SK-N-SH (cell line): Measurements from ENCODE around the gene SSTR3.

ENCODE experiments used
- CTCF ChIP-seq: fragments of 200-600 bp; sonication (generic); IDR thresholded peaks from 2 replicates; pipeline ENCODE4 v1.6.1; 2017; ENCODE audit warnings: antibody characterized with exemption, mild to moderate bottlenecking, moderate library complexity
- MAX ChIP-seq: IDR thresholded peaks from 2 replicates; pipeline ENCODE4 v1.4.0; 2012; ENCODE audit warnings: low read depth
- POLR2AphosphoS5 ChIP-seq: IDR thresholded peaks from 2 replicates; pipeline ENCODE4 v1.6.1; 2012; ENCODE audit warnings: low read depth, low read length
- RXRA ChIP-seq: IDR thresholded peaks from 2 replicates; pipeline ENCODE4 v1.4.0; 2012; ENCODE audit warnings: low read depth, mild to moderate bottlenecking, borderline replicate concordance
- YY1 ChIP-seq: IDR thresholded peaks from 2 replicates; pipeline ENCODE4 v1.4.0; 2012; ENCODE audit warnings: low read depth, mild to moderate bottlenecking
- TF ChIP-seq, protein P1 (sequence below): fragments of 150-350 bp; IDR thresholded peaks from 2 replicates; pipeline ENCODE4 v1.6.1; 2016; ENCODE audit warnings: mild to moderate bottlenecking, low read depth, low read length
- TF ChIP-seq, protein P2 (sequence below): IDR thresholded peaks from 2 replicates; pipeline ENCODE4 v1.6.1; 2012; ENCODE audit warnings: mild to moderate bottlenecking, low read depth, low read length, moderate library complexity

- TF ChIP-seq YY1 (no peak), RXRA (no peak), CTCF (no peak), MAX (no peak), POLR2AphosphoS5 (no peak)
- TF ChIP-seq, protein P1, sequence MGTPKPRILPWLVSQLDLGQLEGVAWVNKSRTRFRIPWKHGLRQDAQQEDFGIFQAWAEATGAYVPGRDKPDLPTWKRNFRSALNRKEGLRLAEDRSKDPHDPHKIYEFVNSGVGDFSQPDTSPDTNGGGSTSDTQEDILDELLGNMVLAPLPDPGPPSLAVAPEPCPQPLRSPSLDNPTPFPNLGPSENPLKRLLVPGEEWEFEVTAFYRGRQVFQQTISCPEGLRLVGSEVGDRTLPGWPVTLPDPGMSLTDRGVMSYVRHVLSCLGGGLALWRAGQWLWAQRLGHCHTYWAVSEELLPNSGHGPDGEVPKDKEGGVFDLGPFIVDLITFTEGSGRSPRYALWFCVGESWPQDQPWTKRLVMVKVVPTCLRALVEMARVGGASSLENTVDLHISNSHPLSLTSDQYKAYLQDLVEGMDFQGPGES: no peak
- TF ChIP-seq, protein P2, sequence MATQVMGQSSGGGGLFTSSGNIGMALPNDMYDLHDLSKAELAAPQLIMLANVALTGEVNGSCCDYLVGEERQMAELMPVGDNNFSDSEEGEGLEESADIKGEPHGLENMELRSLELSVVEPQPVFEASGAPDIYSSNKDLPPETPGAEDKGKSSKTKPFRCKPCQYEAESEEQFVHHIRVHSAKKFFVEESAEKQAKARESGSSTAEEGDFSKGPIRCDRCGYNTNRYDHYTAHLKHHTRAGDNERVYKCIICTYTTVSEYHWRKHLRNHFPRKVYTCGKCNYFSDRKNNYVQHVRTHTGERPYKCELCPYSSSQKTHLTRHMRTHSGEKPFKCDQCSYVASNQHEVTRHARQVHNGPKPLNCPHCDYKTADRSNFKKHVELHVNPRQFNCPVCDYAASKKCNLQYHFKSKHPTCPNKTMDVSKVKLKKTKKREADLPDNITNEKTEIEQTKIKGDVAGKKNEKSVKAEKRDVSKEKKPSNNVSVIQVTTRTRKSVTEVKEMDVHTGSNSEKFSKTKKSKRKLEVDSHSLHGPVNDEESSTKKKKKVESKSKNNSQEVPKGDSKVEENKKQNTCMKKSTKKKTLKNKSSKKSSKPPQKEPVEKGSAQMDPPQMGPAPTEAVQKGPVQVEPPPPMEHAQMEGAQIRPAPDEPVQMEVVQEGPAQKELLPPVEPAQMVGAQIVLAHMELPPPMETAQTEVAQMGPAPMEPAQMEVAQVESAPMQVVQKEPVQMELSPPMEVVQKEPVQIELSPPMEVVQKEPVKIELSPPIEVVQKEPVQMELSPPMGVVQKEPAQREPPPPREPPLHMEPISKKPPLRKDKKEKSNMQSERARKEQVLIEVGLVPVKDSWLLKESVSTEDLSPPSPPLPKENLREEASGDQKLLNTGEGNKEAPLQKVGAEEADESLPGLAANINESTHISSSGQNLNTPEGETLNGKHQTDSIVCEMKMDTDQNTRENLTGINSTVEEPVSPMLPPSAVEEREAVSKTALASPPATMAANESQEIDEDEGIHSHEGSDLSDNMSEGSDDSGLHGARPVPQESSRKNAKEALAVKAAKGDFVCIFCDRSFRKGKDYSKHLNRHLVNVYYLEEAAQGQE: no peak
Measured at GRCh38 chr22:37188901-37189466, 23.3 kb downstream of the SSTR3 start.
